Omental fat pad (tissue), 4 donors: ENCODE results near the gene NAP1L4. TPM values are rescaled to one million over a fixed set of nuclear protein-coding genes. Genes with fewer than 3 reads are reported as not detected.

ENCODE experiments used
- ATAC-seq: fragments of 150-250 bp; one replicate; pipeline ENCODE4 v1.9.1; 2016; ENCODE audit warnings: mild to moderate bottlenecking, moderate library complexity; ENCODE audit not compliant: low FRiP score
- DNase-seq: peaks from one replicate; pipeline ENCODE4 v3.0.0-alpha.2; 2019; ENCODE audit warnings: low spot score
- CTCF ChIP-seq, 3 donors: fragments of 450-650 bp; IDR thresholded peaks; one replicate each; pipeline ENCODE4 v1.5.1; 2016 to 2017; ENCODE audit warnings: antibody characterized with exemption in 3 of 3, mild to moderate bottlenecking in 3 of 3, moderate library complexity in 2 of 3
- small RNA-seq: library from RNA; depleted of rRNA; stranded (forward); fragments of <200 nt; gene quantifications from one replicate; pipeline ENCODE3, GENCODE V24; 2016
- total RNA-seq, 4 donors: library from RNA; depleted of rRNA; stranded (reverse); fragments of >200 nt; gene quantifications; one replicate each; pipeline ENCODE4 v1.1.0, GENCODE V29; 2016

NAP1L4 gene
- total RNA-seq, 4 donors from 2014 or later, result 58.2 to 90.0 (median 82.2) TPM

DNA sequence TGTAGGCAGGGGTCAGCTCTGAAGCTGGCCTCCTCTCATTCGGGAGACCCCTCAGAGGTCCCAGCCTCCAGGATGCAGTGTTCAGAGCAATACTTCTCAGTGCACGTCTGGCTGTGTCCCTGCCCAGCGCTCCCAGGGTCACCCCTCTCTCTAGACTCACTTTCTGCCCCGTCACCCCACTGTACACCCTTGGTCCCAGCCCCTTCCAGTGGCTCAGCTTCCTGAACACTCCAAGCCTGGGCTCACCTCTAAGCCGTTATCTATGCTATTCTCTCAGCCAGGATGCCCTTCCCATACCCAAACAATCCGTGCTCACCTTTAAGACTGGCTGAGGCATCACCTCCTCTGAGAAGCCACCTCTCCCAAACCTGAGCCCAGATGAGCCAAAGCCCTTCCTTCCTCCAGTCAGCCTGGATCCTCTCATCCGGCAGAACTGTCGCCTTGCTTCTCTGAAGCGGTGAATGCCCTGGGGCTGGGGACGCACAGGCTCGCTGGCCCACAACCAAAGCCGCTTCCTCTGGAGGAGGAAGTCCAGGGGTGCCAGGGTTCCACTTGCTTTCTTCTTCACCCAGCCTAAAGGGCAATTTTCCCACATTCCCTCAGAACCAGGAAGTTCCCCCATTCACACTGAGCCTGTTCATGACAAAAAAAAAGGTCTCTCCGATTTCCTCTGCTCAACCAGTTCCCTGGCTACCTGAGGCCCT is 92.9 kb downstream of the NAP1L4 start:
- ATAC-seq (no peak), DNase-seq (no peak)
- no peak for TF ChIP-seq CTCF (IDR thresholded peaks at IDR 0.05)

- no peak for DNase-seq
- TF ChIP-seq CTCF (IDR thresholded peaks at IDR 0.05), result no peak
- no peak for ATAC-seq
These were observed 93.6 kb downstream of the NAP1L4 start for GRCh38 chr11:2898366-2899079.

DNA sequence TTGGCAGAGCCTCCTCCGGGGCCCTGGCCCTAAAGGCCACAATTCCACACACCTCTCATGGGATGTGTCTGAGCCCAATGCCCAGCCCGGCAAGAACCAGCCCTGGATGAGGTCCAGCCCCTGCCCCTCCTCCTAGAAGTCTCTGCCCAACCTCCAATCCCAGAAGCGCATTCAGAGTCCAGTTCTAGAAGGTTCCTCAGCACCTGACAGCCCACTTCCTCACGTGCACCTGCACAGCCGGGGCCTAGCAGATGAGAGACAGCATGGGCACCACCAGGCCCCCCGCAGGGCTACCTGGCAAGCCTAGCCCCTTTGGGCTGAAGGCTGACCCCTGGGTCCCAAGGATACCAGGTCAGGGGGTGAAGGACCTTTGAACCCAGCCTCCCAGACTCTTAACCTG is 95.1 kb downstream of the NAP1L4 start:
- ATAC-seq (no peak), DNase-seq (no peak)
- TF ChIP-seq CTCF (IDR thresholded peaks at IDR 0.05), result no peak

DNA sequence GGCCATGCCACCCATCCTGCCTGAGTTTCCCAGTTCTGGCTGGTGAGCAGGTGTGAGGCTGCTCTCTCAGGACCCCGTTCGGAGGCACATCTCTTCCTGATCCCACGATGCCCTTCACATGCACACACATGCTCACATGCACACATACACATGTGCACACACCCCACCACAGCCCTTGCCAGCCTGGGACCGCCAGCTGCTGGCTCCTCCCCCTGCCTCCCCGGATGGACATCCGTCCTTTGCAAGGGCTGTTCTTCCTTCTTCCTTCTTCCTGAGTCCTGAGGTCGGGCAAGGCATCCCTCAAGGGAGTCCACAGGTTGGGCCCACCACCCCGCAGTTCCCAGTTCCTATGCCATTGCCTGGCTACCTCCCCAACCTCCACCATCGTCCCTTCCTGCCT is 96.1 kb downstream of the NAP1L4 start:
- ATAC-seq (no peak), DNase-seq (no peak)
- no peak for TF ChIP-seq CTCF (IDR thresholded peaks at IDR 0.05)

Small RNAs within 50 kb of the gene (small RNA-seq; reads per million reads assigned to genes)
- gene SNORA54, result 15.1 reads per million, percentile 91 among the genes with 10 or more reads in this experiment

Other genes starting within 250 kb of the NAP1L4 start
- gene CDKN1C, start 106.6 kb downstream of the NAP1L4 start, total RNA-seq, result 100 to 1,000 TPM; 111 to 314 (median 138) TPM
- 10 to 100 TPM in 1 of 4 donors, 1 to 10 TPM in 2, not detected in 1; 3.8 to 10.2 (median 7.1) TPM for gene PHLDA2, start 62.9 kb downstream of the NAP1L4 start, total RNA-seq
- gene CARS1, start 65.1 kb upstream of the NAP1L4 start, total RNA-seq, result 10 to 100 TPM; 40.6 to 69.7 (median 57.8) TPM
- gene OSBPL5, start 173.0 kb upstream of the NAP1L4 start, total RNA-seq, result 10 to 100 TPM; 14.1 to 67.6 (median 31.8) TPM
- not detected for gene MRGPRG, start 226.5 kb upstream of the NAP1L4 start, total RNA-seq
- not detected for gene MRGPRE, start 240.1 kb upstream of the NAP1L4 start, total RNA-seq